ENCODE measurements around the gene BEND3.

- TF ChIP-seq CTCF (IDR thresholded peaks at IDR 0.05; ENCODE audit: low read depth, low read length) (no peak), POLR2A (IDR thresholded peaks at IDR 0.05; ENCODE audit: extremely low read depth, insufficient read length) (no peak), MAX (IDR thresholded peaks at IDR 0.05; ENCODE audit: low read depth, low read length) (no peak)
Observed at GRCh38 chr6:107019047-107019446, 96.3 kb downstream of the BEND3 start.
